ENCODE measurements around the gene PNPLA7.
"Not testable (repeated sequence)": the region's sequence is repeated elsewhere in the genome, so short reads cannot be mapped to it uniquely, and the experiment has no call there.

The PNPLA7 gene

GRCh38 chr9:137540536-137540935, 9.7 kb downstream of the PNPLA7 start:
- no peak overlapping the region for H3K4me3 Mint-ChIP-seq
- no peaks in the 10 kb centered on the region for H3K27me3 Mint-ChIP-seq (ENCODE audit: low read depth)
- no peak overlapping the region for H3K27ac Mint-ChIP-seq
- H3K36me3 Mint-ChIP-seq (ENCODE audit: low read depth) = peaks cover 5% of the 10 kb centered on the region
- H3K9me3 Mint-ChIP-seq = peaks cover 7% of the 10 kb centered on the region
- H3K4me1 Mint-ChIP-seq (ENCODE audit: low read depth) = peaks cover 15% of the 10 kb centered on the region

GRCh38 chr9:137538058-137538457, 12.1 kb downstream of the PNPLA7 start:
- Mint-ChIP-seq H3K27me3 (ENCODE audit: low read depth) (no peaks in the 10 kb centered on the region), H3K4me3 (no peak overlapping the region), H3K36me3 (ENCODE audit: low read depth) (peaks cover 5% of the 10 kb centered on the region), H3K4me1 (ENCODE audit: low read depth) (peaks cover 24% of the 10 kb centered on the region), H3K9me3 (peaks cover 11% of the 10 kb centered on the region), H3K27ac (no peak overlapping the region)

- H3K4me3 Mint-ChIP-seq; H3K36me3 Mint-ChIP-seq (ENCODE audit: low read depth); H3K27me3 Mint-ChIP-seq (ENCODE audit: low read depth): not testable (repeated sequence)
These were observed 13.5 kb downstream of the PNPLA7 start for GRCh38 chr9:137536594-137537131.

GRCh38 chr9:137535120-137535428, 15.1 kb downstream of the PNPLA7 start:
- Mint-ChIP-seq H3K36me3 (ENCODE audit: low read depth) (peaks cover 5% of the 10 kb centered on the region), H3K27me3 (ENCODE audit: low read depth) (peaks cover 3% of the 10 kb centered on the region), H3K4me3 (no peak overlapping the region), H3K27ac (peak overlapping the region; percentile 29), H3K4me1 (ENCODE audit: low read depth) (peaks cover 28% of the 10 kb centered on the region), H3K9me3 (peaks cover 11% of the 10 kb centered on the region)

More at GRCh38 chr9:137536594-137537131, 13.5 kb downstream of the PNPLA7 start:
- Mint-ChIP-seq H3K4me1 (ENCODE audit: low read depth) (peaks cover 24% of the 10 kb centered on the region), H3K9me3 (peaks cover 11% of the 10 kb centered on the region), H3K27ac (peak overlapping the region; percentile 74)

GRCh38 chr9:137534256-137535119, 15.7 kb downstream of the PNPLA7 start:
- Mint-ChIP-seq H3K27ac (peak overlapping the region; percentile 12), H3K9me3 (peaks cover 11% of the 10 kb centered on the region), H3K4me1 (ENCODE audit: low read depth) (peaks cover 28% of the 10 kb centered on the region), H3K36me3 (ENCODE audit: low read depth) (peaks cover 5% of the 10 kb centered on the region), H3K4me3 (no peak overlapping the region), H3K27me3 (ENCODE audit: low read depth) (peaks cover 3% of the 10 kb centered on the region)

GRCh38 chr9:137532891-137533468, 17.2 kb downstream of the PNPLA7 start:
- H3K27ac Mint-ChIP-seq; H3K36me3 Mint-ChIP-seq (ENCODE audit: low read depth); H3K4me3 Mint-ChIP-seq; H3K27me3 Mint-ChIP-seq (ENCODE audit: low read depth): not testable (repeated sequence)
- Mint-ChIP-seq H3K4me1 (ENCODE audit: low read depth) (peaks cover 28% of the 10 kb centered on the region), H3K9me3 (peaks cover 11% of the 10 kb centered on the region)

- H3K36me3 Mint-ChIP-seq (ENCODE audit: low read depth) = peaks cover 2% of the 10 kb centered on the region
- H3K4me3 Mint-ChIP-seq = no peak overlapping the region
- no peak overlapping the region for H3K27ac Mint-ChIP-seq
- H3K4me1 Mint-ChIP-seq (ENCODE audit: low read depth) = peaks cover 16% of the 10 kb centered on the region
- H3K9me3 Mint-ChIP-seq = peaks cover 7% of the 10 kb centered on the region
- peaks cover 8% of the 10 kb centered on the region for H3K27me3 Mint-ChIP-seq (ENCODE audit: low read depth)
These were observed 19.0 kb downstream of the PNPLA7 start for GRCh38 chr9:137531099-137531765.

GRCh38 chr9:137530331-137530730, 19.9 kb downstream of the PNPLA7 start:
- Mint-ChIP-seq H3K4me3 (no peak overlapping the region), H3K4me1 (ENCODE audit: low read depth) (peaks cover 14% of the 10 kb centered on the region), H3K27me3 (ENCODE audit: low read depth) (peaks cover 8% of the 10 kb centered on the region), H3K9me3 (peaks cover 4% of the 10 kb centered on the region), H3K27ac (no peak overlapping the region), H3K36me3 (ENCODE audit: low read depth) (no peaks in the 10 kb centered on the region)

- Mint-ChIP-seq H3K36me3 (ENCODE audit: low read depth) (no peaks in the 10 kb centered on the region), H3K27ac (peak overlapping the region; percentile 27), H3K4me3 (no peak overlapping the region), H3K4me1 (ENCODE audit: low read depth) (no peaks in the 10 kb centered on the region), H3K27me3 (ENCODE audit: low read depth) (peaks cover 5% of the 10 kb centered on the region), H3K9me3 (no peaks in the 10 kb centered on the region)
These were observed 25.3 kb downstream of the PNPLA7 start for GRCh38 chr9:137524981-137525317.

- no peak overlapping the region for H3K27ac Mint-ChIP-seq
- H3K4me3 Mint-ChIP-seq = no peak overlapping the region
These were observed 25.8 kb downstream of the PNPLA7 start for GRCh38 chr9:137524161-137524980.

GRCh38 chr9:137522746-137523455, 27.3 kb downstream of the PNPLA7 start:
- Mint-ChIP-seq H3K4me1 (ENCODE audit: low read depth) (no peaks in the 10 kb centered on the region), H3K27me3 (ENCODE audit: low read depth) (peaks cover 5% of the 10 kb centered on the region), H3K27ac (no peak overlapping the region), H3K4me3 (no peak overlapping the region), H3K9me3 (no peaks in the 10 kb centered on the region), H3K36me3 (ENCODE audit: low read depth) (no peaks in the 10 kb centered on the region)

More at GRCh38 chr9:137524161-137524980, 25.8 kb downstream of the PNPLA7 start:
- Mint-ChIP-seq H3K36me3 (ENCODE audit: low read depth) (no peaks in the 10 kb centered on the region), H3K9me3 (no peaks in the 10 kb centered on the region), H3K4me1 (ENCODE audit: low read depth) (no peaks in the 10 kb centered on the region), H3K27me3 (ENCODE audit: low read depth) (peaks cover 5% of the 10 kb centered on the region)

- H3K4me3 Mint-ChIP-seq = no peak overlapping the region
- no peaks in the 10 kb centered on the region for H3K36me3 Mint-ChIP-seq (ENCODE audit: low read depth)
- H3K9me3 Mint-ChIP-seq = no peaks in the 10 kb centered on the region
- no peaks in the 10 kb centered on the region for H3K27me3 Mint-ChIP-seq (ENCODE audit: low read depth)
- H3K4me1 Mint-ChIP-seq (ENCODE audit: low read depth) = no peaks in the 10 kb centered on the region
- no peak overlapping the region for H3K27ac Mint-ChIP-seq
These were observed 28.7 kb downstream of the PNPLA7 start for GRCh38 chr9:137521405-137521985.

- H3K27me3 Mint-ChIP-seq (ENCODE audit: low read depth) = no peaks in the 10 kb centered on the region
- H3K9me3 Mint-ChIP-seq = no peaks in the 10 kb centered on the region
- no peaks in the 10 kb centered on the region for H3K36me3 Mint-ChIP-seq (ENCODE audit: low read depth)
- H3K4me1 Mint-ChIP-seq (ENCODE audit: low read depth) = no peaks in the 10 kb centered on the region
- H3K27ac Mint-ChIP-seq = no peak overlapping the region
- no peak overlapping the region for H3K4me3 Mint-ChIP-seq
These were observed 29.4 kb downstream of the PNPLA7 start for GRCh38 chr9:137520614-137521404.
